Mucosa of descending colon (tissue), 3 donors: Measurements from ENCODE around the gene TMEM30B. TPM values are rescaled to one million over a fixed set of nuclear protein-coding genes. Genes with fewer than 3 reads are reported as not detected.

Experiments used
- ATAC-seq: fragments of 200-7000 bp; cut with Tn5 transposase; one replicate; pipeline ENCODE4 v1.9.1; 2020; ENCODE audit warnings: mild to moderate bottlenecking, moderate library complexity
- DNase-seq, 3 donors: peaks; one replicate each; pipeline ENCODE4 v3.0.0-alpha.2; 2020
- H3K36me3 ChIP-seq: fragments of 200-600 bp; one replicate; pipeline ENCODE4 v1.8.0; 2021; ENCODE audit warnings: low read depth, mild to moderate bottlenecking
- H3K4me1 ChIP-seq: fragments of 200-600 bp; one replicate; pipeline ENCODE4 v1.8.0; 2021; ENCODE audit warnings: low read depth, mild to moderate bottlenecking
- H3K4me3 ChIP-seq: fragments of 200-600 bp; one replicate; pipeline ENCODE4 v1.8.0; 2021; ENCODE audit warnings: mild to moderate bottlenecking
- H3K9me3 ChIP-seq: fragments of 200-600 bp; one replicate; pipeline ENCODE4 v1.8.0; 2021; ENCODE audit warnings: mild to moderate bottlenecking
- CTCF ChIP-seq: fragments of 200-600 bp; IDR thresholded peaks from one replicate; pipeline ENCODE4 v1.8.0; 2022; ENCODE audit warnings: antibody characterized with exemption, mild to moderate bottlenecking
- intact Hi-C, 2 donors: fragments of 100-400 bp; cut with DNase I in 1 of 2; cut with micrococcal nuclease in 1 of 2; formaldehyde crosslinking; loops; one replicate each; pipeline versions ENCODE4 v1.11.0 to v1.11.1; 2022; cut with DNase I, micrococcal nuclease
- total RNA-seq, 3 donors: library from RNA; stranded (reverse); fragmentation: NEBNext Ultra II Directional in 2 of 3; extraction: Animal tissue kit (Norgen Biotek cat#: 25700) in 2 of 3; gene quantifications; one replicate each; pipeline versions ENCODE4 v1.2.1 to v1.2.4, GENCODE V29; 2021 to 2023
- donor health status: DM: no; HTN: no; CAD: no; lungs with moderate emphysema.
- donor health status: DM: no; HTN: no; CAD: no.
- donor health status: DM: no; HTN: yes; CAD: no.

TMEM30B gene
- total RNA-seq, 3 donors from 2014 or later = 26.2 to 83.8 (median 54.1) TPM

GRCh38 chr14:61269321-61270083, 11.6 kb downstream of the TMEM30B start:
- DNase-seq = peak; percentile 54 to 91 (median 75)
- intact Hi-C loops = no loop called here
- Histone ChIP-seq H3K4me1 (peaks cover 7% of the 10 kb centered on the region), H3K36me3 (no peaks in the 10 kb centered on the region), H3K9me3 (no peaks in the 10 kb centered on the region), H3K4me3 (no peak overlapping the region)
- peak; percentile 95 for ATAC-seq
- peak; percentile 37 for TF ChIP-seq CTCF

DNA sequence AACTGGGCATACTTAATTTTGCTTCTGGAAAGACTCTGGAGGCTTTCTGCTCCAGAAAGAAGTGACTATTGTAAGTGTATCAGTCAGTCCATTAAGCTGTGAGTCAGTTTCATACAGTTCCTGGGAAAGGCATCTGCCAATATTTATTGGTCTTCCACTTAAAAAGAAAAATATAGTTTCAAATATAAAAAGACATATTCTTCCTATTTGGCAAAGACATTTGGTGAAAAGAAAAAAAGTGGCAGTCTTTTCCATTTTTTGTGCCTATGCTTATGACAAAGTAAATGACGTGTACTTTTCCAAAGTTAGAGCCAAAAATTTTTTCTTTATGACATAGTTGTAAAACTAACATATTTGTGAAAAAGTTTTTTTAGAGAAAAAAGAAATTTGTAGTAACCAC, 12.3 kb downstream of the TMEM30B start:
- no peak for TF ChIP-seq CTCF
- no peak for ATAC-seq

DNA sequence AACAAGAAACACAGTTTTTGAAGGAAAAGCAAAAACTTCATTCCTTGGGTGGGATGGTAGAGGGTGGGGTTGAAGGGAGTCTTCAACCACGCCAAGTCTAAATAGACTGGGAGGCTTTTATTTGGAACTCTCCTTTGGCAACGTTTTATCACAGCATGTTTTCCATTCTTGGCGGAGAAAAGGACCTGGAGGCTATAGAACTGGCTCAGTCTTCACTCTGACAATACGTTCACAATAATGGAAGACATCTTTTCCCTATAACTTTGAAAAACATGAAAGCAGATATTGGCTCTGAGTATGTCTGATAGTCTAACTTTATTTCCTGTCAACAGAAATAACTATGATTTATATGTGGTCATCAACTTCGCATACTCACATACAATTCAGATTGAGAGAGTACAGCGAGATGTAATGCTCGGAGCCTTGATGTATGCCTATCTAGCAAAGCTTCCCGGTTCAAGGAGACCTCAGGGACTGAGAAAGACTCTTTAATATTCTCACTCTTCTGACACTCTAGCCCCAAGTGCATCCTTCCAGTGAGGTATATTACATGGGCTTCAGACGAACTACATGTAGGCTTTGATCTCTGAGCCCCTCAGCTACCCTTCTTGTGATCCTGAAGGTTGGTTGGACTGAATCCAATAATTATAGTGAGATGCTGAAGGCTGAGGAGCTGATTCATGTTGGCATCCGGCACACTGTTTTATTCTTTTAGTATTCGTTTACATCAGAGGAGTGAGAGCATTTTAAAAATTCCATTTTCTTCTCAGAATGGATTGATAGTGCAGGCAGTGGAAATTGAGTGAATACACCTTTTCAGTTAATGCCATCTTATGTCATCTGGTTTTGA, 14.0 kb downstream of the TMEM30B start:
- no peak overlapping the region for H3K4me3 ChIP-seq
- H3K4me1 ChIP-seq = no peaks in the 10 kb centered on the region
- ATAC-seq (no peak), DNase-seq (no peak)
- H3K9me3 ChIP-seq = no peaks in the 10 kb centered on the region
- intact Hi-C loops = no loop called here
- H3K36me3 ChIP-seq = no peaks in the 10 kb centered on the region
- no peak for TF ChIP-seq CTCF

More for the DNA sequence above, 12.3 kb downstream of the TMEM30B start:
- peaks cover 7% of the 10 kb centered on the region for H3K4me1 ChIP-seq
- intact Hi-C loops = no loop called here
- no peak for DNase-seq
- H3K9me3 ChIP-seq = no peaks in the 10 kb centered on the region
- no peak overlapping the region for H3K4me3 ChIP-seq
- no peaks in the 10 kb centered on the region for H3K36me3 ChIP-seq

DNA sequence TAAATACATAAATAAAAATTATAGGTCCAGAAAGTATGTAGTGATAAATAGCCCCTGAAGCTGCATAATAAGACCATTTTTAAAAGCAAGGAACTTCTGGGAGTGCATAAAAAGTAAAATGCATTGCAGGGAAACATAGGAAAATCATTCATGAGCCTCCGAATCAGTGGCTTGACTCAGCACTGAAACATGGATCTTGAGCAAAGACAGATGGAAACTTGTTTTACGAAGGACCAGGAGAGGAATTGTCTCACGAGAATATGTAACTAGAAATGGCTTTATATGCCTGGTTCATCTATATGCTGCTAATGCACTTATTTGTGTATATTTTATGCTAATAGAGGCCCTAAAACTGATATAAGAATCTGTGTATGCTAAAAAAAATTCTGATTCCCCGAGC, 14.7 kb downstream of the TMEM30B start:
- no peaks in the 10 kb centered on the region for H3K4me1 ChIP-seq
- no peak for TF ChIP-seq CTCF
- no peaks in the 10 kb centered on the region for H3K36me3 ChIP-seq
- DNase-seq = no peak
- H3K9me3 ChIP-seq = no peaks in the 10 kb centered on the region
- no peak for ATAC-seq
- H3K4me3 ChIP-seq = no peak overlapping the region
- intact Hi-C loops = no loop called here

DNA sequence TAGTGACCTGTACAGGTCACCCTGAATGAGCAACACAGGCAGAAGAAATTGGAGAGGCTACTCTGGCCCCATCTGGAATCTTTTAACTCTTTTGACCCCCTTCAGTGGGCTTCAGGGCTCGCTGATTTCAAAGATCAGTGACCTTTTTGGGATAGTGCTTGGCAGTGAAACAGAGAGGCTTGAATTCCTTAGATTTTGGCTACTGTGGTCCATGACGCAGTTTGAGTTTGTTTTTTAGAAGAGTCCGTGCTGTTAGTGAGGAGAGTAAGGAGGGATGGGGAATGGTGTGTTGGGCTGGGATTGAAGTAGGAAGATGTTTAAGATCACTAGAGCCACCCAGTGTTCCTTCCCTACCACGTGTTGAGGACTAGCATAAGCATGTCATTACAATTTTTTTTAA, 16.5 kb downstream of the TMEM30B start:
- H3K4me1 ChIP-seq = no peaks in the 10 kb centered on the region
- H3K9me3 ChIP-seq = no peaks in the 10 kb centered on the region
- TF ChIP-seq CTCF = no peak
- intact Hi-C loops = no loop called here
- no peak overlapping the region for H3K4me3 ChIP-seq
- H3K36me3 ChIP-seq = no peaks in the 10 kb centered on the region
- DNase-seq = no peak
- no peak for ATAC-seq
